ENCODE data around the gene IL21. TPM values are rescaled to one million over a fixed set of nuclear protein-coding genes. Genes with fewer than 3 reads are reported as not detected.

The IL21 gene
- total and polyA plus RNA-seq, 7 donors, result 0.04 TPM; not detected in 6

DNA sequence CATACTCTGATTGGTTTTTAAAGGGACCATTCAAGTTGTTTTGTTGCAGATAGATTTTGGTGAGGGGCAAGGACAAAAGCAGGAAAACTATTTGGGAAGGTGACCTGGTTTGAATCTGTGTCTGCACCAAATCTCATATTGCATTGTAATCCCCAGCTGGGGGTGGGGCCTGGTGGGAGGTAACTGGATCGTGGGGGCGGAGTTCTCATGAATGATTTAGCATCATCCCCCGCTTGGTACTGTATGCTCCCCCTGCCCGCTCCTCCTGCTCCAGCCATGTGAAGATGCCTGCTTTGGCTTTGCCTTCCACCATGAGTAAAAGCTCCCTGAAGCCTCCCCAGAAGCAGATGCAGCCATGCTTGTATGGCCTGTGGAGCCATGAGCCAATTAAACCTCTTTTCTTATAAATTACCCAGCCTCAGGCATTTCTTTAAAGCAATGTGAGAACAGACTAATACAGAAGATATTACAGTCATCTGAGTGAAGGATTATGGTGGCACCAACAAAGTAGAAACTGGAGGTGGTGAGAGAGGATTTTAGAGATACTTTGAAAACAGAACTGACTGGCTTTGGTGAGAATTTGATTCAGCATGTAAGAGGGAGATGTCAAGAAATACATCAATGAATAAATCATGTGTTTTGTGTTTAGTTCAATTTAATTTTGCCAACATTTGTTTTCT lies 14.4 kb downstream of the IL21 start:
- Histone ChIP-seq H3K4me1 (no peaks in the 10 kb centered on the region), H3K4me3 (no peak overlapping the region), H3K27ac (no peak overlapping the region), H3K27me3 (ENCODE audit: insufficient read depth in 3 of 3, low read length in 2 of 3) (peaks cover 0 to under 1% (median 0%) of the 10 kb centered on the region in 3 donors), H3K36me3 (ENCODE audit: insufficient read depth in 1 of 2, low read depth in 1 of 2) (no peaks in the 10 kb centered on the region), H3K9me3 (no peaks in the 10 kb centered on the region)
- ATAC-seq, result no peak
- no peak for TF ChIP-seq CTCF (IDR thresholded peaks at IDR 0.05)
- WGBS, 3 donors, result 74 to 81% (median 77%) methylated on average over 4 of the region's 4 CpGs
- DNase-seq, result no peak
- intact Hi-C loops (cut with DNase I), result no loop called here

- H3K9me3 ChIP-seq, result no peaks in the 10 kb centered on the region
- no peak overlapping the region for H3K4me3 ChIP-seq
- H3K4me1 ChIP-seq, result no peaks in the 10 kb centered on the region
- no peak for DNase-seq
- H3K27me3 ChIP-seq (ENCODE audit: insufficient read depth in 3 of 3, low read length in 2 of 3), result peaks cover 0 to 6% (median 0%) of the 10 kb centered on the region in 3 donors
- no peak for ATAC-seq
- TF ChIP-seq CTCF (IDR thresholded peaks at IDR 0.05), result no peak
- no peaks in the 10 kb centered on the region for H3K36me3 ChIP-seq (ENCODE audit: insufficient read depth in 1 of 2, low read depth in 1 of 2)
- intact Hi-C loops (cut with DNase I), result no loop called here
- WGBS, 3 donors, result 80 to 100% (median 90%) methylated on average over 1 of the region's 1 CpG
- no peak overlapping the region for H3K27ac ChIP-seq
Measured at GRCh38 chr4:122604146-122604545, 16.7 kb downstream of the IL21 start.

GRCh38 chr4:122603156-122603574 lies 17.7 kb downstream of the IL21 start:
- DNase-seq (no peak), ATAC-seq (peak in 1 of 4 donors; percentile 19)
- no peaks in the 10 kb centered on the region for H3K9me3 ChIP-seq
- intact Hi-C loops (cut with DNase I), result loop anchor here in 1 of 2 donors (2.0 kb wide), 2 partner anchors 116 to 326 kb away; no protein-coding TSS in a partner anchor
- H3K27ac ChIP-seq, result no peak overlapping the region
- H3K36me3 ChIP-seq (ENCODE audit: insufficient read depth in 1 of 2, low read depth in 1 of 2), result no peaks in the 10 kb centered on the region
- peaks cover 0 to 6% (median 0%) of the 10 kb centered on the region in 3 donors for H3K27me3 ChIP-seq (ENCODE audit: insufficient read depth in 3 of 3, low read length in 2 of 3)
- no peak overlapping the region for H3K4me3 ChIP-seq
- 70 to 84% (median 74%) methylated on average over 8 of the region's 8 CpGs for WGBS, 3 donors
- TF ChIP-seq CTCF (IDR thresholded peaks at IDR 0.05), result no peak
- H3K4me1 ChIP-seq, result no peaks in the 10 kb centered on the region

GRCh38 chr4:122602277-122603142 lies 18.4 kb downstream of the IL21 start:
- WGBS, 3 donors, result 37 to 43% (median 37%) methylated on average over 13 of the region's 13 CpGs
- no peaks in the 10 kb centered on the region for H3K36me3 ChIP-seq (ENCODE audit: insufficient read depth in 1 of 2, low read depth in 1 of 2)
- TF ChIP-seq CTCF (IDR thresholded peaks at IDR 0.05), result peak; percentile 55
- peaks cover 0 to 6% (median 0%) of the 10 kb centered on the region in 3 donors for H3K27me3 ChIP-seq (ENCODE audit: insufficient read depth in 3 of 3, low read length in 2 of 3)
- intact Hi-C loops (cut with DNase I), result loop anchor here in 1 of 2 donors (2.0 kb wide), 2 partner anchors 116 to 326 kb away; no protein-coding TSS in a partner anchor
- H3K4me3 ChIP-seq, result no peak overlapping the region
- ATAC-seq (peak in 3 of 4 donors; percentile 60 to 94 (median 75)), DNase-seq (no peak)
- H3K4me1 ChIP-seq, result no peaks in the 10 kb centered on the region
- no peaks in the 10 kb centered on the region for H3K9me3 ChIP-seq
- H3K27ac ChIP-seq, result no peak overlapping the region
